GM18511 (cell line): ENCODE data around the gene NQO2.
"Not testable (repeated sequence)": the region's sequence is repeated elsewhere in the genome, so short reads cannot be mapped to it uniquely, and the experiment has no call there.

Source experiments
- ATAC-seq: cut with Tn5 transposase; IDR thresholded peaks from one replicate; pipeline ENCODE4 v1.9.1; 2021; ENCODE audit warnings: mild to moderate bottlenecking, moderate library complexity; ENCODE audit not compliant: unreplicated experiment

Gene NQO2

GRCh38 chr6:2988426-2989331 is 11.0 kb upstream of the NQO2 start:
- ATAC-seq, result peak; percentile 78

GRCh38 chr6:2989332-2990247 is 10.1 kb upstream of the NQO2 start:
- ATAC-seq, result peak; percentile 83

- ATAC-seq, result no peak
These were observed 9.3 kb upstream of the NQO2 start for GRCh38 chr6:2990248-2990931.

- no peak for ATAC-seq
These were observed 8.7 kb upstream of the NQO2 start for GRCh38 chr6:2990932-2991506.

GRCh38 chr6:2992330-2992979 is 7.2 kb upstream of the NQO2 start:
- no peak for ATAC-seq

- no peak for ATAC-seq
These were observed 5.9 kb upstream of the NQO2 start for GRCh38 chr6:2993755-2994317.

- peak; percentile 50 for ATAC-seq
These were observed 1.3 kb upstream of the NQO2 start for GRCh38 chr6:2998249-2998997.

- peak; percentile 38 for ATAC-seq
These were observed 586 bp upstream of the NQO2 start for GRCh38 chr6:2998998-2999617.

GRCh38 chr6:3001146-3001772 is 1.6 kb downstream of the NQO2 start:
- no peak for ATAC-seq

GRCh38 chr6:3001773-3002293 is 2.1 kb downstream of the NQO2 start:
- peak; percentile 33 for ATAC-seq

GRCh38 chr6:3003226-3003625 is 3.5 kb downstream of the NQO2 start:
- ATAC-seq, result not testable (repeated sequence)

GRCh38 chr6:3005077-3005476 is 5.4 kb downstream of the NQO2 start:
- ATAC-seq, result no peak

GRCh38 chr6:3005874-3006273 is 6.2 kb downstream of the NQO2 start:
- no peak for ATAC-seq

GRCh38 chr6:3006476-3006875 is 6.8 kb downstream of the NQO2 start:
- ATAC-seq, result no peak

- ATAC-seq, result no peak
These were observed 7.9 kb downstream of the NQO2 start for GRCh38 chr6:3007571-3007970.

- ATAC-seq, result not testable (repeated sequence)
These were observed 9.1 kb downstream of the NQO2 start for GRCh38 chr6:3008712-3009265.

GRCh38 chr6:3009930-3010329 is 10.2 kb downstream of the NQO2 start:
- ATAC-seq, result no peak

GRCh38 chr6:3011158-3011557 is 11.5 kb downstream of the NQO2 start:
- ATAC-seq, result no peak
